Measurements from ENCODE around the gene CEP290.

DNA sequence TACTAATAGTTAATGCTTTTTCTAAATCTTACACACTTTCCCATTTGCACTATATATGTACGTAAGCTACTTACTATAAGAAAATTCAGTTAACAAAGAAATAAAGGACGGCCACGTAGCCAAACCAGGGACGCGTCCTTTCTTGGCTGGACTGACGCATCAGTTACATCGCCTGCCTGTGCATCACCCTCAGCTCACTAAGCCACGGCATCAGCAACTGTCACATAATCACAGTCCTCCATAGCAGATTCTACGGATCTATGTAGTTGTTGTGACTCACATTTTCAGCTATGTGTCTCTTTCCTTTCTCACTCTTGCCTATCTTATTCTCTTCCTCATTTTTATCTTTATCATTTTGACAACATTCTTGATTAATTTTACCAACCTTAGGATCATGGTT, 74.6 kb downstream of the CEP290 start:
- TF ChIP-seq MLX (CRISPR knock-in tag; IDR thresholded peaks at IDR 0.05) (no peak), CREM (CRISPR knock-in tag; IDR thresholded peaks at IDR 0.05) (no peak), SP1 (CRISPR knock-in tag; conservative IDR thresholded peaks at IDR 0.05) (no peak), MAX (CRISPR knock-in tag; IDR thresholded peaks at IDR 0.05) (no peak), ZNF416 (CRISPR knock-in tag; IDR thresholded peaks at IDR 0.05) (no peak), ZNF671 (CRISPR knock-in tag; IDR thresholded peaks at IDR 0.05) (no peak), ZNF423 (CRISPR knock-in tag; IDR thresholded peaks at IDR 0.05) (no peak), ZNF232 (CRISPR knock-in tag; IDR thresholded peaks at IDR 0.05) (no peak), ZNF121 (CRISPR knock-in tag; IDR thresholded peaks at IDR 0.05) (no peak), NR3C1 (CRISPR knock-in tag; conservative IDR thresholded peaks at IDR 0.05; ENCODE audit: low read depth) (no peak)
- TF ChIP-seq, protein P1, sequence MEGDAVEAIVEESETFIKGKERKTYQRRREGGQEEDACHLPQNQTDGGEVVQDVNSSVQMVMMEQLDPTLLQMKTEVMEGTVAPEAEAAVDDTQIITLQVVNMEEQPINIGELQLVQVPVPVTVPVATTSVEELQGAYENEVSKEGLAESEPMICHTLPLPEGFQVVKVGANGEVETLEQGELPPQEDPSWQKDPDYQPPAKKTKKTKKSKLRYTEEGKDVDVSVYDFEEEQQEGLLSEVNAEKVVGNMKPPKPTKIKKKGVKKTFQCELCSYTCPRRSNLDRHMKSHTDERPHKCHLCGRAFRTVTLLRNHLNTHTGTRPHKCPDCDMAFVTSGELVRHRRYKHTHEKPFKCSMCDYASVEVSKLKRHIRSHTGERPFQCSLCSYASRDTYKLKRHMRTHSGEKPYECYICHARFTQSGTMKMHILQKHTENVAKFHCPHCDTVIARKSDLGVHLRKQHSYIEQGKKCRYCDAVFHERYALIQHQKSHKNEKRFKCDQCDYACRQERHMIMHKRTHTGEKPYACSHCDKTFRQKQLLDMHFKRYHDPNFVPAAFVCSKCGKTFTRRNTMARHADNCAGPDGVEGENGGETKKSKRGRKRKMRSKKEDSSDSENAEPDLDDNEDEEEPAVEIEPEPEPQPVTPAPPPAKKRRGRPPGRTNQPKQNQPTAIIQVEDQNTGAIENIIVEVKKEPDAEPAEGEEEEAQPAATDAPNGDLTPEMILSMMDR (IDR thresholded peaks at IDR 0.05), result no peak
- TF ChIP-seq, protein P2, sequence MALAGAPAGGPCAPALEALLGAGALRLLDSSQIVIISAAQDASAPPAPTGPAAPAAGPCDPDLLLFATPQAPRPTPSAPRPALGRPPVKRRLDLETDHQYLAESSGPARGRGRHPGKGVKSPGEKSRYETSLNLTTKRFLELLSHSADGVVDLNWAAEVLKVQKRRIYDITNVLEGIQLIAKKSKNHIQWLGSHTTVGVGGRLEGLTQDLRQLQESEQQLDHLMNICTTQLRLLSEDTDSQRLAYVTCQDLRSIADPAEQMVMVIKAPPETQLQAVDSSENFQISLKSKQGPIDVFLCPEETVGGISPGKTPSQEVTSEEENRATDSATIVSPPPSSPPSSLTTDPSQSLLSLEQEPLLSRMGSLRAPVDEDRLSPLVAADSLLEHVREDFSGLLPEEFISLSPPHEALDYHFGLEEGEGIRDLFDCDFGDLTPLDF (CRISPR knock-in tag; IDR thresholded peaks at IDR 0.05), result no peak
- TF ChIP-seq, protein P3, sequence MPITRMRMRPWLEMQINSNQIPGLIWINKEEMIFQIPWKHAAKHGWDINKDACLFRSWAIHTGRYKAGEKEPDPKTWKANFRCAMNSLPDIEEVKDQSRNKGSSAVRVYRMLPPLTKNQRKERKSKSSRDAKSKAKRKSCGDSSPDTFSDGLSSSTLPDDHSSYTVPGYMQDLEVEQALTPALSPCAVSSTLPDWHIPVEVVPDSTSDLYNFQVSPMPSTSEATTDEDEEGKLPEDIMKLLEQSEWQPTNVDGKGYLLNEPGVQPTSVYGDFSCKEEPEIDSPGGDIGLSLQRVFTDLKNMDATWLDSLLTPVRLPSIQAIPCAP (CRISPR knock-in tag; IDR thresholded peaks at IDR 0.05), result no peak

All from WTC11 (cell line).